Mucosa of stomach (tissue), 1 donor: ENCODE data around the gene MOCS3.

Experiments used
- H3K27me3 ChIP-seq: one replicate; pipeline ENCODE4 v1.7.0; 2013; ENCODE audit warnings: mild to moderate bottlenecking, low read length; ENCODE audit not compliant: control insufficient read depth, insufficient read depth
- H3K36me3 ChIP-seq: one replicate; pipeline ENCODE4 v1.7.0; 2013; ENCODE audit warnings: low read length; ENCODE audit not compliant: control insufficient read depth, insufficient read depth
- H3K4me1 ChIP-seq: one replicate; pipeline ENCODE4 v1.7.0; 2013; ENCODE audit warnings: mild to moderate bottlenecking, low read length; ENCODE audit not compliant: control insufficient read depth, insufficient read depth
- H3K4me3 ChIP-seq: one replicate; pipeline ENCODE4 v1.7.0; 2013; ENCODE audit warnings: low read length
- H3K9ac ChIP-seq: one replicate; pipeline ENCODE4 v1.7.0; 2013; ENCODE audit warnings: mild to moderate bottlenecking, low read length, moderate library complexity
- H3K9me3 ChIP-seq: one replicate; pipeline ENCODE4 v1.7.0; 2013; ENCODE audit warnings: mild to moderate bottlenecking, low read length, moderate library complexity; ENCODE audit not compliant: control insufficient read depth
- donor health status: Pancreatic carcinoma.

MOCS3 gene

GRCh38 chr20:51009303-51010042 lies 50.9 kb downstream of the MOCS3 start:
- H3K4me3 ChIP-seq = no peak overlapping the region
- H3K36me3 ChIP-seq = no peaks in the 10 kb centered on the region
- H3K27me3 ChIP-seq = peaks cover 5% of the 10 kb centered on the region
- H3K9ac ChIP-seq = no peak overlapping the region
- H3K9me3 ChIP-seq = no peaks in the 10 kb centered on the region
- peaks cover 7% of the 10 kb centered on the region for H3K4me1 ChIP-seq

GRCh38 chr20:51010043-51010365 lies 51.4 kb downstream of the MOCS3 start:
- no peak overlapping the region for H3K9ac ChIP-seq
- H3K36me3 ChIP-seq = no peaks in the 10 kb centered on the region
- peaks cover 5% of the 10 kb centered on the region for H3K27me3 ChIP-seq
- H3K4me1 ChIP-seq = peaks cover 7% of the 10 kb centered on the region
- no peaks in the 10 kb centered on the region for H3K9me3 ChIP-seq
- H3K4me3 ChIP-seq = no peak overlapping the region

DNA sequence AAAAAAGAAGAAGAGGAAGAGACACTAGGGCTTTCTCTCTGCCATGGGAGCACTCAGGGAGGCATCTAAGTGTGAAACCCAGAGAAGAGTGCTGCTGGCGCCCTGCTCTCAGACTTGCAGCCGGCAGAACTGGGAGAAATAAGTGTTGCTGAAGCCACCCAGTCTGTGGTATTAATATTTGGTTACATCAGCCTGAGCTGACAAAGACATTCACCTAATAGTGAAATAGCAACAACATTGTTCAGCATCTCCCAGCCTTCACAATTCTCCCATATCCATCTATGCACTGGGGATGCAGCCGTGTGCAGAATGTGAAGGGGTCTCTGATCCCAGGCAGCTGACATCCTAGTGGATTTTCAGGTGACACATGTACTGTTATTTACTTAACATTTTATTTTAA lies 52.3 kb downstream of the MOCS3 start:
- H3K4me3 ChIP-seq = no peak overlapping the region
- peaks cover 7% of the 10 kb centered on the region for H3K4me1 ChIP-seq
- peaks cover 5% of the 10 kb centered on the region for H3K27me3 ChIP-seq
- H3K9ac ChIP-seq = no peak overlapping the region
- no peaks in the 10 kb centered on the region for H3K36me3 ChIP-seq
- H3K9me3 ChIP-seq = no peaks in the 10 kb centered on the region

- Histone ChIP-seq H3K9me3 (no peaks in the 10 kb centered on the region), H3K4me3 (no peak overlapping the region), H3K27me3 (peaks cover 5% of the 10 kb centered on the region), H3K36me3 (no peaks in the 10 kb centered on the region), H3K9ac (no peak overlapping the region), H3K4me1 (peaks cover 7% of the 10 kb centered on the region)
Observed at GRCh38 chr20:51011479-51011878, 52.9 kb downstream of the MOCS3 start.

GRCh38 chr20:51012357-51012756 lies 53.7 kb downstream of the MOCS3 start:
- peaks cover 5% of the 10 kb centered on the region for H3K27me3 ChIP-seq
- H3K36me3 ChIP-seq = no peaks in the 10 kb centered on the region
- no peaks in the 10 kb centered on the region for H3K9me3 ChIP-seq
- no peak overlapping the region for H3K4me3 ChIP-seq
- H3K4me1 ChIP-seq = peaks cover 7% of the 10 kb centered on the region
- H3K9ac ChIP-seq = no peak overlapping the region
